MM.1S (cell line): ENCODE measurements around the gene COL2A1.

ENCODE experiments used
- EZH2 ChIP-seq: fragments of 300-600 bp; sonication (generic); optimal IDR thresholded peaks from 2 replicates; pipeline ENCODE3; 2017; ENCODE audit warnings: low read depth, mild to moderate bottlenecking, antibody characterized with exemption, low read length, mixed read lengths
- EZH2phosphoT487 ChIP-seq: fragments of 300-600 bp; sonication (generic); IDR thresholded peaks from 2 replicates; pipeline ENCODE4 v1.6.1; 2018; ENCODE audit warnings: antibody characterized with exemption, low read length
- TF ChIP-seq, protein P1 (sequence below): fragments of 300-600 bp; sonication (generic); IDR thresholded peaks from 2 replicates; pipeline ENCODE4 v1.5.1; 2016; ENCODE audit warnings: antibody characterized with exemption, low read length, mixed read lengths

- TF ChIP-seq, protein P1, sequence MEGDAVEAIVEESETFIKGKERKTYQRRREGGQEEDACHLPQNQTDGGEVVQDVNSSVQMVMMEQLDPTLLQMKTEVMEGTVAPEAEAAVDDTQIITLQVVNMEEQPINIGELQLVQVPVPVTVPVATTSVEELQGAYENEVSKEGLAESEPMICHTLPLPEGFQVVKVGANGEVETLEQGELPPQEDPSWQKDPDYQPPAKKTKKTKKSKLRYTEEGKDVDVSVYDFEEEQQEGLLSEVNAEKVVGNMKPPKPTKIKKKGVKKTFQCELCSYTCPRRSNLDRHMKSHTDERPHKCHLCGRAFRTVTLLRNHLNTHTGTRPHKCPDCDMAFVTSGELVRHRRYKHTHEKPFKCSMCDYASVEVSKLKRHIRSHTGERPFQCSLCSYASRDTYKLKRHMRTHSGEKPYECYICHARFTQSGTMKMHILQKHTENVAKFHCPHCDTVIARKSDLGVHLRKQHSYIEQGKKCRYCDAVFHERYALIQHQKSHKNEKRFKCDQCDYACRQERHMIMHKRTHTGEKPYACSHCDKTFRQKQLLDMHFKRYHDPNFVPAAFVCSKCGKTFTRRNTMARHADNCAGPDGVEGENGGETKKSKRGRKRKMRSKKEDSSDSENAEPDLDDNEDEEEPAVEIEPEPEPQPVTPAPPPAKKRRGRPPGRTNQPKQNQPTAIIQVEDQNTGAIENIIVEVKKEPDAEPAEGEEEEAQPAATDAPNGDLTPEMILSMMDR = no peak
- TF ChIP-seq EZH2 (no peak), EZH2phosphoT487 (no peak)
Observed at GRCh38 chr12:47939009-47939601, 65.2 kb downstream of the COL2A1 start.
